Psoas muscle (tissue), 8 donors: ENCODE results near the gene KRAS. TPM values are rescaled to one million over a fixed set of nuclear protein-coding genes. Genes with fewer than 3 reads are reported as not detected.

Experiments used
- ATAC-seq, 4 donors: fragments of 200-7000 bp; cut with Tn5 transposase; one replicate each; pipeline ENCODE4 v1.9.1; 2020; ENCODE audit warnings: moderate library complexity in 3 of 4, mild to moderate bottlenecking in 2 of 4
- DNase-seq, 2 donors: peaks; one replicate each; pipeline ENCODE4 v3.0.0-alpha.2; 2020
- H3K27ac ChIP-seq: fragments of 200-600 bp; one replicate; pipeline ENCODE4 v1.8.0; 2022
- H3K27me3 ChIP-seq, 3 donors: fragments of 200-600 bp in 1 of 3; one replicate each; pipeline versions ENCODE4 v1.6.1 to v1.8.0; 2013 to 2022; ENCODE audit warnings: low read length in 2 of 3, mild to moderate bottlenecking in 2 of 3, moderate library complexity in 1 of 3; ENCODE audit not compliant: insufficient read depth in 3 of 3
- H3K36me3 ChIP-seq, 2 donors: fragments of 200-600 bp in 1 of 2; one replicate each; pipeline versions ENCODE4 v1.6.1 to v1.8.0; 2013 to 2022; ENCODE audit warnings: low read depth in 1 of 2, mild to moderate bottlenecking in 1 of 2, moderate library complexity in 1 of 2; ENCODE audit not compliant: insufficient read depth in 1 of 2
- H3K4me1 ChIP-seq: fragments of 200-600 bp; one replicate; pipeline ENCODE4 v1.8.0; 2022
- H3K4me3 ChIP-seq: fragments of 200-600 bp; one replicate; pipeline ENCODE4 v1.8.0; 2022; ENCODE audit warnings: mild to moderate bottlenecking
- H3K9me3 ChIP-seq: fragments of 200-600 bp; one replicate; pipeline ENCODE4 v1.8.0; 2022
- WGBS, 3 donors: extraction: QIAGEN DNeasy Blood & Tissue Kit; methylation state at CpG; one replicate each; pipeline versions ENCODE4 v1.1.6 to v1.1.7; 2013; 5-methylcytosine and 5-hydroxymethylcytosine counted together
- intact Hi-C, 2 donors: fragments of 100-400 bp; cut with DNase I; formaldehyde crosslinking; loops; one replicate each; pipeline versions ENCODE4 v1.11.0 to v1.14.2; 2022
- polyA plus RNA-seq, 3 donors: library from polyadenylated mRNA; stranded (reverse); fragments of 200-250 nt; gene quantifications; one replicate each; pipeline ENCODE4 v1.2.3, GENCODE V29; 2013
- total RNA-seq, 4 donors: library from RNA; stranded (reverse); fragmentation: NEBNext Ultra II Directional in 2 of 4; extraction: Animal tissue kit (Norgen Biotek cat#: 25700) in 2 of 4; gene quantifications; one replicate each; pipeline versions ENCODE4 v1.2.1 to v1.2.4, GENCODE V29; 2021 to 2023
- TF ChIP-seq, protein P1 (sequence below): fragments of 200-600 bp; IDR thresholded peaks from one replicate; pipeline ENCODE4 v1.8.0; 2022; ENCODE audit warnings: antibody characterized with exemption
- donor health status: healthy with polysubstance abuse.
- donor health status: DM: no; HTN: no; CAD: no; lungs with moderate emphysema.
- donor health status: Bipolar disorder and iron deficiency.
- donor health status: healthy.
- donor health status: DM: yes; HTN: yes; CAD: no.
- donor health status: DM: no; HTN: no; CAD: no.
- donor health status: DM: no; HTN: no; CAD: no.
- donor health status: DM: yes; HTN: yes; CAD: no.

KRAS gene
- total and polyA plus RNA-seq, 7 donors: 5.2 to 18.0 (median 12.3) TPM

DNA sequence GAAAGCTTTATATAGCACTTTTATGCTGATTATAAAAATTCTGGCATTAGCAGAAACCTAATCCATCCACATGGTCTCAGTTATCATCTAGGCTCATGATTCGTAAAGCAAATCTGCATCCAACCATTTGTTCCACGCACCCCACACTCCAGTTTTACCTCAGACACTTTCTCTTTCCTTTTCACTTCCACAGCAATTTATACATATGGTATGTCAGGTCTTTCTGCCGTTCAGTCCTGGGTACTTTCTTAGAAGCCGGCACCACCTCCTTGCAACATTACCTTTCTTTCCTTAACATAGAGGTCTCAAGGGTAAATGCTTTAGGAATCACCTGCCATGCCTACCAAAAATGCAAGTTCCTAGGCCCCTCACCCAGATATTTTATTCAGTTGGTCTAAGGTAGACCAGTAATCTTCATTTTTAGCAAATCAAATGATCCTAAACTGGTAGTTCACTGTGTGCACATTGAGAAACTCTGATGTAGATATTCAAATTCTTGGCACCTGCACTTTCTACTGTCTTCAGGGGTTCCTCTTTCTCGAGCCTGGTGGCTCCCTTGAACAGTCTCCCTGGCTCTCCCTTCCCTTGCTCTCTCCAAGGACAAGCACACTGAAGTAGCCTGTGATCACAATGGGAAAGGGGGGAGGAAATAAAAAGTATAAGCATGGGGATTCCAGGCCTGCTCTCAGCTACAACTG is 2.8 kb upstream of the KRAS start:
- Histone ChIP-seq H3K9me3 (no peaks in the 10 kb centered on the region), H3K27me3 (no peaks in the 10 kb centered on the region), H3K36me3 (no peaks in the 10 kb centered on the region), H3K4me3 (no peak overlapping the region), H3K27ac (no peak overlapping the region), H3K4me1 (no peaks in the 10 kb centered on the region)
- ATAC-seq (no peak), DNase-seq (no peak)
- WGBS, 3 donors: 64 to 84% (median 69%) methylated on average over 5 of the region's 5 CpGs
- intact Hi-C loops: loop anchor here in 1 of 2 donors (5.0 to 10.0 kb wide), 2 partner anchors 56 to 701 kb away; partner anchors contain the start of genes DNAI7, ETFRF1 and RASSF8
- TF ChIP-seq, protein P1, sequence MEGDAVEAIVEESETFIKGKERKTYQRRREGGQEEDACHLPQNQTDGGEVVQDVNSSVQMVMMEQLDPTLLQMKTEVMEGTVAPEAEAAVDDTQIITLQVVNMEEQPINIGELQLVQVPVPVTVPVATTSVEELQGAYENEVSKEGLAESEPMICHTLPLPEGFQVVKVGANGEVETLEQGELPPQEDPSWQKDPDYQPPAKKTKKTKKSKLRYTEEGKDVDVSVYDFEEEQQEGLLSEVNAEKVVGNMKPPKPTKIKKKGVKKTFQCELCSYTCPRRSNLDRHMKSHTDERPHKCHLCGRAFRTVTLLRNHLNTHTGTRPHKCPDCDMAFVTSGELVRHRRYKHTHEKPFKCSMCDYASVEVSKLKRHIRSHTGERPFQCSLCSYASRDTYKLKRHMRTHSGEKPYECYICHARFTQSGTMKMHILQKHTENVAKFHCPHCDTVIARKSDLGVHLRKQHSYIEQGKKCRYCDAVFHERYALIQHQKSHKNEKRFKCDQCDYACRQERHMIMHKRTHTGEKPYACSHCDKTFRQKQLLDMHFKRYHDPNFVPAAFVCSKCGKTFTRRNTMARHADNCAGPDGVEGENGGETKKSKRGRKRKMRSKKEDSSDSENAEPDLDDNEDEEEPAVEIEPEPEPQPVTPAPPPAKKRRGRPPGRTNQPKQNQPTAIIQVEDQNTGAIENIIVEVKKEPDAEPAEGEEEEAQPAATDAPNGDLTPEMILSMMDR: no peak

DNA sequence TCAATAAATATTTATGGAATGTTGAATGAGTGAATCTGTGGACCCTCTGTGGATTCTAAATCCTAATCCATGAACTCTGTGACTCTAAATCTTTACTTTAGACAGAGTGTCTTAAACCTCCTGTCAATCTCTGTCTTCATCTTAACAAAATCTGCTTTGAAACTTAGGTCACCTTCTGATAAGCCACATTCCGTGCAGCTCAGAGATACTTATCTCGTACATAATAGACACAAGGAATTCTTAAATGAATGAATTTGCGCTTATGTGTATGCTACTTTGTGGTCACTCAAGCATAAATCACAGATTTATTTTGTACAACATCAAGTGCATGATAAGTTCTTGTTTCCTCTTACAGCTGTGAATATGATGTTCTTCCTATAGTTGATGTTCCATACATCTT is 2.2 kb upstream of the KRAS start:
- Histone ChIP-seq H3K27ac (no peak overlapping the region), H3K27me3 (no peaks in the 10 kb centered on the region), H3K4me1 (no peaks in the 10 kb centered on the region), H3K9me3 (no peaks in the 10 kb centered on the region), H3K36me3 (no peaks in the 10 kb centered on the region), H3K4me3 (no peak overlapping the region)
- TF ChIP-seq, protein P1: no peak
- WGBS, 3 donors: 88 to 92% (median 91%) methylated on average over 3 of the region's 3 CpGs
- intact Hi-C loops: loop anchor here in 1 of 2 donors (5.0 to 10.0 kb wide), 2 partner anchors 56 to 702 kb away; partner anchors contain the start of genes DNAI7, ETFRF1 and RASSF8
- DNase-seq: no peak
- ATAC-seq: no peak

DNA sequence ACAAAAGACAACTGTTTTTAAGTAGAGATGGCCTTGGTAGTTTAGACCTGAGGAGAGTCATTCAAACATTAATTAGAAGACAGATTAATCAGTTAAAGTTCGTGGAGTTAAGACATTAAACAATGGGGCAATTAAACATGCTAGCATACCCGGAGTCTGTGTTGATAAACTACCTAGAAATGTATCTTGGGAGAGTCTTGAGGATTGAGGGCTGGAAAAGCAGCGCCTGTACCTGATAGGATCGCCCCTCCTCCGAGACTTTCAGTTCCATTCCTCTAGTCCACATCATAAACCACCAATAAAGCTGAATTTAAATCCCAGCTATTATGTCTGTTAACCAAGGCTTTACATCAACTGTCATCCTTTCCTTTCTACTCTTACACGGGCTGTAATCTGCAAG is 1.0 kb upstream of the KRAS start:
- Histone ChIP-seq H3K4me3 (peak overlapping the region; percentile 94), H3K27ac (peak overlapping the region; percentile 95), H3K4me1 (no peaks in the 10 kb centered on the region), H3K9me3 (no peaks in the 10 kb centered on the region), H3K27me3 (no peaks in the 10 kb centered on the region), H3K36me3 (no peaks in the 10 kb centered on the region)
- TF ChIP-seq, protein P1: no peak
- 63 to 65% (median 65%) methylated on average over 6 of the region's 6 CpGs for WGBS, 3 donors
- intact Hi-C loops: loop anchor here in 1 of 2 donors (2.0 to 10.0 kb wide), 3 partner anchors 54 to 703 kb away; partner anchors contain the start of genes DNAI7, ETFRF1 and RASSF8
- ATAC-seq: no peak
- no peak for DNase-seq

DNA sequence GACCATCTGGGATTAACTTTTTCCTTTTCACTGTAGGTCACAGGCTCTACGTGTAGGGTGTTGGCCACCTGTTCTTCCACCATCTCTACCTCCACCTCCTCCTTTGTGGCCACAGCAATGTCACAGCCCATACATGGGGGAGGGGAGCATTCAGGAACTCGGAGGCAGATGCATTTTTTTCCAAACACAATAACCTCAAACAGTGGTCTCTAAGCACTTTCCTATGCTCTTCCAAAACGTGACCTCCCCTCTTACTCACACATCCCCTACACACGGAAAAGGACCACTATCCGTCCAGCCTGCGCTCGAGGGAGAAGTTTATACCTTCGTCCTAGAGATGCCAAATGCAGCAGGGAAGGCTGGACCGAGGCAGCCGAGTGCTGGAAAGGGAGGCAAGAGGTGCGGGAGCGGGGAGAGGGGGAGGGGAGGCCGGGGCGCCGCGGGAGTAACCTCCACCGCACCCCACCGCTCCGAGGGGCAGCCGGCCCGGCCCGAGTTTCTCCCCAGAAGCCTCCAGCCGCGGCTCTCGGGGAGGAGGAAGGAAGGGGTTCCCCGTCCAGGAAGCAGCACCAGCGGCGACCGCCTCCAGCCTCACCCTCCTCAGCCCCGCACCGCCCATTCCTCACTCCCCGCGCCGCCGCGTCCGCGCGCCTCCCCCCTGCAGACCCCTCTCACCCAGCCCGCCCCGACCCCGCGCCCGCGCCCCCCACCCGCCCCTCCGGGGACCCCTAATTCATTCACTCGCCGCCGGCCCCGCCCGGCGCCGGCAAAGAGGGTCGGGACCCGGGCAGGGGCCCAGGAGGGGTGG is 594 bp downstream of the KRAS start:
- no peaks in the 10 kb centered on the region for H3K27me3 ChIP-seq
- H3K4me3 ChIP-seq: peak overlapping the region; percentile 94
- no peaks in the 10 kb centered on the region for H3K9me3 ChIP-seq
- no peaks in the 10 kb centered on the region for H3K4me1 ChIP-seq
- WGBS, 3 donors: 0 to 1% (median 1%) methylated on average over 30 to 54 of the region's 56 CpGs
- peak; percentile 62 to 77 for DNase-seq
- intact Hi-C loops: loop anchor here in 1 of 2 donors (2.0 to 10.0 kb wide), 4 partner anchors 38 to 705 kb away; partner anchors contain the start of genes DNAI7, ETFRF1 and RASSF8
- TF ChIP-seq, protein P1: no peak
- ATAC-seq: peak; percentile 12 to 43 (median 23)
- peak overlapping the region; percentile 95 for H3K27ac ChIP-seq
- peaks cover 0 to 1% of the 10 kb centered on the region in 2 donors for H3K36me3 ChIP-seq
